NCI-H2029 treated with DMSO at 0.1 percent for 48 hours (cell line): ENCODE measurements around the gene C9orf50.

Source experiments
- DNase-seq: peaks from one replicate; lab custom pipeline; 2025; lab: John Stamatoyannopoulos, UW

The C9orf50 gene

DNA sequence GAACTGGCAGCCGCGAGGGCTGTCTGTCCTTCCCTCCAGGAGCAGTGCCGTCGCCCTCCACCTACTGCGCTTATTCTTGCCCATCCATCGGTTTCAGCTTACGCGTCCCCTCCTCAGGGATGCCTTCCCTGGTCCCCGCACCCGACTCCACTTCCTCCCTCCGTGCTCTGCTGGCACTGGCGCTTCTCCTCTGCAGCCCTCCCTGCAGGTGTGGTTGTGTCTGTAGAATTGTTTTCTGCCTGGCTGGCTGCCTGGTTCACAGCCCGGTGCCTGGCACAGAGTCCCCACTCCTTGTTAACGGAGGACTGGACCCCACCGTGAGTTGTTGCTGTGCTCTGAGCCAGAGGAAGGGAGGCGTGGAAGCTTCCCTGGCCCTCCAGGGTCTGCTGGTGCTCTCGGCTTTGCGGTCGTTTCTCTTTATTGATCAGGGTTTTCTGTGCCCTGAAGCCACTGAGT is 10.8 kb upstream of the C9orf50 start:
- no peak for DNase-seq

DNA sequence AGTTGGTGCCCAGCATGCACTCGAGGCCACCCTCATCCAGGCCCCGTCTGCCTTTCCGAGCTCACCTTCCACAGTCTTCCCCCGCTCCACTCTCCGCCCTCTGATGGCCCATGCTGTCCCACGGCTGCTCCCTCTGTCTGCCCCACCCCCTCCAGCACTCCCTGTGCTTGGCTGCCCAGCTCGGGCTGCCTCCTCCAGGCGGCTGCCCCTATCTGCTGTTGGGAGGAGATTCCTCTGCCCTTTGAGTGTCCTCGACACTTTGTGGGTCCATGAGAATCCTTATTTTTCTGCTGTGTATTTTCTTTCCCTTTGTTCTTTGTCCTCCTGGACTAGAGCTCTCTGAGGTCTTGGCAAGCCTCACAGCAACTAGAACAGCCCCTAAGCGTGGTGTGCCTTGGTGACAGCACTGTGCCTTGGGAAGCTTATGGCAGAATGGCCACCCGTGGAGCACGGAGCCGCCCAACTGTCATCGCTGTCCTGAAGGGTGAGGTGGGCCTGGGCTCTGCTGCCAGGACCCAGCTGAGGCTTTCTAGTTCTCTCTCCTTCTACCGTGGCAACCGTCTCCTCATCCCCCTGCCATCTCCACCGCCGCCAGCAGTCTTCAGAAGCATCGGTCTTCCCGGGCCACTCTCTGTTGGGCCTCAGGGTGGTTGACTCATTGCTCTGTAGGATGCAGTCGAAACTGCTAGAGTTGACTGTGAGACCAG is 10.2 kb upstream of the C9orf50 start:
- DNase-seq = no peak

DNA sequence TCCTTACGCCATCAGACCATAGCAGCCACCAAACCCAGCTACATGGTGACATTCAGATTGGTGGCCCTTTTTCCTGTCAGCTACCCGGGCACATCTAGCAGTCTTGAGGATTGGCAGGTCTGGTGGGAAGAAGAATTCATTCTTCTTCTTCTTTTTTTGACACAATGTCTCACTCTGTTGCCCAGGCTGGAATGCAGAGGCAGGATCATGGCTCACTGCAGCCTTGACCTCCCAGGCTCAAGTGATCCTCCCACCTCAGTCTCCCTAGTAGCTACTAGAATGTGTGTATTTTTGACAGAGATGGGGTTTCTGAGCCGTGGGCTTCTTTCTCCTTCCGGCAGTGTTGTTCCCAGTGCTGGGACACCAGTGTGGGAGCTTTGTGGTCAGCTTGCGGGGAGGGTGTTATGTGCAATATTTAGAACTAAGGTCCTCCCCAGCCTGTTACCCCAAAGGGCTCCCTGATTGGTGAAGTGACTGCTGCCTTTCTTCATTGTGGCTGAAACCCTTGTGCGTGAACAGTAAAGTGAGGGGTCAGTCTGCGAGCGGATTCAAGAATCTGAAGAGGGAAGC is 8.4 kb upstream of the C9orf50 start:
- DNase-seq = no peak

DNA sequence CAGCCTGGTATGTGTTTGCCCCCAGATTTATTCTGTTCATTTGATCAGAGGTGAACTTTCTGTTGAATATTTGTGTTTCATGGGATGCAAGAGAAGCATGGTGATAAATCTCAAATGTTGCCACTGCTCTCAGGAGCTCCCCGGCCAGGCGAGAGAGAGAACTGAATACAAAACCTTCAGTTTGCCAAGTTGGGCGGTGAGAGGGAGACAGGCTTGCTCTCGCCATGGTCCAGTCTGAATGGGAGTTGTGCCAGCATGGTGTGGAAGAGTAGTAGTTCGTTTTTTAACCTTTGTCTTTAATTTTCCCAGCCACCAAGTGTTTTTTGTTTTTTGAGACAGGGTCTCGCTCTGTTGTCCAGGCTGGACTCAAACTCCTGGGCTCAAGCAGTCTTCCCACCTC is 7.8 kb upstream of the C9orf50 start:
- no peak for DNase-seq

DNA sequence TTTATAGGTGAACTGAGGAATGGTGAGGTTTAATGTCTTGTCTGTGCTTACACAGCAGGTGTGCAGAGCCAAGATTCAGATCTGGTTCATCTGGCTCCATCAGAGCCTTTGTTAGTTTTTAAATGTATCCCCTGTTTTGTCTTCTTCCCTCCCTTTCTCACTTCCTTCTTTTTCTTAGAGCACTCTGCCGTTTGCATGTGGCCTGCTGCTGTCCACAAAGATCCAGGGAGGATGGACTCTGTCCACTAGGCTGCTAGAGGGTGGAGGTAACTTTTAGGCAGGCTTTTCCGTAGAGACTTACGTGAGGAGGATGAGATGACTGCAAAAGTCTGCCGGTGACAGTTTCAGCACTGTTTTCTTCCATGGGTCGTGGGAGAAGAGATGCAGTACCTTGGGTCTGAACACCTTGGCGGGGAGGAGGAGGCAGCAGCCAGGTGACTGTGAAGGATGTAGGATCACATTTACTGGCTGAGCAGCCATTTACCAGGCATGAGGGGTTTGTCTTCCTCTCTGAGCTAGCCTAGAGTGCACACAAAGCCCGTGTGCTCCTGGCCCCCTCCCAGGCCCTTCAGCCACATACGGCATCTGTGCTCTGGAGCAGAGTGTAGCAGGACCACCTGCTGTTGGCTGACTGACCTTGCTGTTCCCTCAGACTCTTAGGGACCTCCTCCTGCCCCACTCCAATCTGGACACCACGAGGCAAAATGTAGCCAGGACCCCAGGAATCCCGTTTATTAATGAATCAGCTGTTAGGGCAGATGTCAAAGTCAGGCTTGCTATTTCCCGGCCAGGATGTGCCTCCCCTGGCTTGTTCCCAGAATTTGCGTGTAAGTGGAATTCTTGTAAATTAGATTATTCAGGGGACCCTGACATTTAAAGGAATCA is 6.9 kb upstream of the C9orf50 start:
- DNase-seq = no peak

DNA sequence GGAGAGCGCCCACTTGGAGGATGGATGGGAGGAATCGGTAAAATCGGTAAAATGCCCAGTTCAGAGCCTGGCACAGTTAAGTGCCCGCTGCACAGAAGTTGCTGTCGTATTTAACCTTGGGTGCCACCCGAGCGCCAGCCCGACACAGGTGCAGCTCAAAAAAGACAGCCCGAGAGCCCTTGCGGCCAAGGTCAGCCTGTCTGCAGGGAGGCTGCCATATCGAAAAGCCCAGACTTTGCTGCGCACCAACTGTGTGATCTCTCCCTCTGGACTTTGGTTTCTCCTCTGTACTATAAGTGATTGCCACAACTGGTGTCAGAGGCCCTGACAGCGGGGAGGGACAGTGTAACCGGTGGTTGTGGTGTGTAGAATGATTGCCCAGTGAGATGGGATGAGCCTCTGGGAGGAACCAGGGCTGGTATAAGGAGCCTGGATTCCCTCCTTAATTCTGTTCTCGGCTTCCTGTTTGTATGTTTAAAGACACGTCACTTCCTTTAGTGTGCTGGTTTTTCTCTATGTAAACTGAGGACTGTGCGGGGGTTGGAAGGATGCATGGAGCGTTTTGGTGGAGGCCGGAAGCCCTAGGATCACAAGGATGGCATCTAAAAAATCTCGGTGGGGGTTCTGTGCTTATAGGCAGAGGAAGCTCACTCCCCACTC is 5.9 kb upstream of the C9orf50 start:
- DNase-seq = no peak

DNA sequence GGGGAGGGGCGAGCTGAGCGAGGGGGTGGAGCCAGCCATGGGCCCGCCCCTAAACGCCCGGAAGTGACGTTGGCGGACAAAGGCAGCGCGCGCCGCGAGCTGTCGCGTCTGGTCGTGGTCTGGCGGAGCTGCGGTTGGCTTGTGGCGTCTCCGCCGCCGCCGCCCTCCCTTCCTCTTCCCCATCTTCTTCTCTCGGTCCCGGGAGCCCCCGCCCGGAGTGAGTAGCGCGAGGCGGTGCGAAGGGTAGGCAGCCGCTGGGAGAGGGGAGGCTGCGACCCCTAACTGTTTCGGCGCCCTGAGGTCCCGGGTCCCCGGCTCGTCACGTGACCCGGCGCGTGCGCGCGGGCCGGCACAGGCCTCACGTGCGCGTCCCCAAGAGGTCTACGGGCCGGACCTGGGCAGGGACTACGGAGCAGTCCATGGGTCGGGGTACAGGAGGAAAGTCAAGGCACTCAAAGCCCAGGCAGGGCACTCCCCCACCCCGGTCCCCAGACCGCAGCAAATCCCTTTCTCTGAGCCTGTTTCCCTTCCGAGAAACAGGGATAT is 5.3 kb upstream of the C9orf50 start, which contains the start of gene NTMT1:
Gene NTMT1 (plus strand): TSS at position 85 of the 546 bp plus-strand sequence. CDS start 6,541 bp downstream, outside the sequence.
- DNase-seq = peak; percentile 46

DNA sequence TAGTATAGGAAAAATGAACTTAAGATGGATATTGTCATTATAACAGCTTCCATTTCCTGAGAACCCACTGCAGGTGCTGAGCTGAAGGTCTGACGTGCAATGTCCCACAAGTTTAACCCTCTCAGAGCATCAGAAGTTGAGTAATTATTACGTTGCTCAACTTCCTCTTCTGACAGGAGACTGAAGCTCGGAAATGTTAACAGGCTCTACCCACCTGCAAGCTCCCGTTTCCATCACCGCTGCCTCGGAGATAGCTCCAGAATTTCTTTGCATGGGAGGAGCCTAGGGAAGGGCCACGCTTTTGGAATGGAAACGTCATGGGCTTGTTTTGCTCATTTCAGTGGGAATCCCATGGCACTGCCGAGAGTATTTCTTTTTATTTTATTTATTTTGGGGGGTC is 4.0 kb upstream of the C9orf50 start:
- no peak for DNase-seq

DNA sequence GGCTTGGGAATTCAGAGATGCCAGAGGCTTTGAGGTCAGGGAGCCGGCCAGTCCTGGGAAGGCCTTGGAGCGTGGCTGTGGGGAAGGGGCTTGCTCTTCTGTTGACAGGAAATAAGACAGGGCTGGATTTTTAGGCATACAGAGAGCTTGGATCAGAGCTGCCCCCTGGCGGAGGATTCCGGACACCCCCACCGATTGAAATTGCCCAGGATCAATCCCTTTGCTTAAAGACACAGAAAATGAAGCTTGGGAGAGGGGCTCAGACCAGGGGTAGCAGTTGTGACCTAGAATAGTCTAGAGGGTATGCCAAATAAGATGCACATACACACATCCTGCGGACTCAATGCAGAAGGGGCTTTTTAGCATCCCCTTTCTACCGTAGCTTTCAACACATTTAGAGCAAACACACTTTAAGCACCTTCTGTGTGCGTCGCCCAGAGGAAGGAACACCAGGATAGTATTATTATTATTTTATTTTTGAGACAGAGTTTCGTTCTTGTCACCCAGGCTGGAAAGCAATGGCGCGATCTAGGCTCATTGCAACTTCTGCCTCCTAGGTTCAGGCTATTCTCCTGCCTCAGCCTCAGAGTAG is 3.4 kb upstream of the C9orf50 start:
- DNase-seq = no peak

DNA sequence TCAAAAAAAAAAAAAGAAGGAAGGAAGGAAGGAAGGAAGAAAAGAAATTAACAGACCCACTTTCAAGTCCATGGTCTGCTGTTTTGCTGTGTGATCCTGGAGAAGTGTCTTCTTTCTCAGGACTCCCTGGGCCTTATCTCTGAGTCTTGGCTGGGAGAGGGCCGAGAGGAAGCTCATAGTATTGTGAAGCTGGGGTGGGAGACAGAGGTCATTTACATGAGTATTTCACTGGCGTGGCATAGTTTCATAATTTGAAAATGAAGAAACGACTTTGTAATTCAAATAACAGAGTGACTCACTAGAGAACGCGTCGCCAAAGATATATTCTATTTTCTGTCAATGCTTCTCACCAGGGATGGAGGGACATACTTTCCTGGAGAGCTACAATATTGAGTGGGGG is 2.4 kb upstream of the C9orf50 start:
- no peak for DNase-seq

DNA sequence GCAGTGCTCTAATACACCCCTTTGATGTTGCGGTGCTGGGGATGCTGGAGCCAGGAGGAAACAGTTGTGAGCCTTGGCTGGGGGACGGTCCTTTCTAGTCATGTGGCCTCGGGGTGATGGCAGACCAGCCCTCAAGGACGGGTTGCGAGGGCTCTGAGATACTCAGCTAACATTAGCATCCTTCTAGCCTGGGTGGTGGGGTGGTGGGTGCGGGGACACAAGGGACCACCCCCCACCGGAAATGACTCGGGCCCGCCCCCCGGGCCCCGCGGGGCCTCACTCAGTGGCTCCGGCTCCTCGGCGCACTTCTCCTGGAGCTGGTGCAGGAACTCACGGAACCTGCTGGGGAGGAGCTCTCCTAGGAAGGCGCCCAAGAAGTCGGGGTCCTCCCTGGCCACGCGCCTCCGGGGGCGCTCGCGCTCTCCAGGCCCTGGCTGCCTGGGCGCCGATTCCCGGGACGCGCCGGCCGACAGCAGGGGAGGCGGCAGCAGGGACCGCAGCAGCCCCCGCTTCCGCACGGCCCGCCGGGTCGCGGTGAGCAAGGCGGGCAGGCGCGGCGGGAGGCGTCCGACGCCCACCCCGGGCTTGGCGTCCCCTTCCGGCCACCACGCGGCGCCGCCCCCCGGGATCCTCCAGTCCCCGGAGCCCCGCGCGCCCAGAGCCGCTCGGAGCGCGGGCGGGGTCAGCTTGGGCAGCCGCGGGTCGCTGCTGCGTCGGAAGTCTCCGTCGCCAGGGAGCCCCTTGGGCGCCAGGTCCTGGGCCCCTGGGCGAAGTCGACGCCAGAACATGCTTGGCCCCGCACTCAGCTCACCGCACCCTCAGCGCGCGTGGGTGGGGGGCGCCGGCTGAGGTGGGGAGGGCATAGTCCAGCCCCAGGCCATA is 873 bp downstream of the C9orf50 start:
- no peak for DNase-seq

DNA sequence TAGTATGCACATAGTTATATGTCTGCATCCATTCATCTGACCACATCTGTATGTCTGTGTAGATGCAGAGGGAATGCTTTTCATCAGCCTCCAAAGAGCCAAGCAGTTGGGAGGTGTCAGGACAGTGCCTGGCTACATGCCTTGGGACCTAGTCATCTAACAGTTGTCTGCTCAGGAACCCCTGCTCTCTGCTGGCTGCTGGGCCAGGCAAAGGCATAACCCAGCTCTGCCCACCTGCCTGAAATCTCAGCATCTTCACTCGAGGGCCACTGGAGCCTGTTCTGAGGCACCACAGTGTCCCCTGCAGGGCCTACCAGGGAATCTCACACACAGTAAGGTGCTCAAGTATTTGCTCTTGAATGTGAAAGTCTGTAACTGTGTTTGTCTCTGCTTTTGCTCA is 3.7 kb downstream of the C9orf50 start:
- no peak for DNase-seq

DNA sequence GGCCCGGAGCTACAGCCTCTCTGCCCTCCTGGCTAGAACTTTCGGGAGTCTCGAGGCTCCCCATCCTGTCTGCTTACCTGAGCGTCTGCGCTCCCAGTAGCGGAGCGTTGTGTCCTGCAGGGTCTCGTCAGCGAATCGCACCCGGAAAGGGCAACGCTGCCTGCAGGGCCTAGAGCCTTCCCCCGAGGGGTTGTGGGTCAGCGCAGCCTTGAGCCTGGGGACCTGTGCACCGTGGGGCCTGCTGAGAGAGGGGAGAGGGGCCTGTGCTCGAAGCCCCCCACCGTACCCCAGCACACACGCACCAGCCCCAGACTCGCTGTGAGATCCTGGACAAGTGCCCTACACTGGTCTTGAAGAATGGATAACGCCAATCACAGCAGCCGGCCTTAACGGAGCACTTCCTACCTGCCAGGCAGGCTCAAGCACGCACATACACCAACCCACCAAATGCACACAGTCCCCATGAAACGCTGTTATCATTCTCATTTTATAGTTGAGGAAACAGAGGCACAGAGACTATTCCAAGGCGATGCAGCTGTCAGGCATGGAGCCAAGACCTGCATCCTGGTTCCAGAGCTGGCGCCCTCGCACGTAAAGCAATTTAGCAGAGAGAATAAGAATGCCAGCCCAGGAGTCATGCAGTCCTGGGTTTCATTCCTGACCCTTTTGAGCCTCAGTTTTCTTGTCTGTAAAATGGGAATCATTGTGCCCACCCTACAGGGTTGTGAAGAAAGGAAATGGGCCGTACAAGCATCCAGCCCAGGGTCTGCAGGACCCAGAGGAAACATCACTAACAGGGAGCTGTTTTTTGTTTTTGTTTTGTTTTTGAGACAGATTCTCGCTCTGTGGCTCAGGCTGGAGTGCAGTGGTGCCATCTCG is 5.3 kb downstream of the C9orf50 start:
- DNase-seq = no peak

DNA sequence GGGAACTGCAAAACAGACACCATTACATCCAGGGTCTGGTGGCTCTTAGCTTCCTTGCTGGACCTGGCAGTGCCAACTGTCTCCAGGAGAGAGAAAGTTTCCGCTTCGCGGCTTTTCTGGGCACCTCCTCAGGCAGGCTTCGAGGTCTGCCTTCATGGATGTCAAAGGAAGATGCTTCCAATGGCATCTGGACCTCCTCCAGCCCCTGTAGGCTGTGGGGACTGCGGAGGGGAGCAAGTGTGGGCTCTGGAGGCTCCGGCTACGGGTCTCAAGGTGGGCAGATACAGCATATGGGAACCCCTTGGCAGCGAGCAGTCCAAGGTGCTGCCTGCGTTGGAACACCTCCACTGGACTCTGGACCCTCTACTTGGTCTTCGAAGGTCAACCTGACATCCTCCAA is 6.0 kb downstream of the C9orf50 start:
- DNase-seq = no peak

DNA sequence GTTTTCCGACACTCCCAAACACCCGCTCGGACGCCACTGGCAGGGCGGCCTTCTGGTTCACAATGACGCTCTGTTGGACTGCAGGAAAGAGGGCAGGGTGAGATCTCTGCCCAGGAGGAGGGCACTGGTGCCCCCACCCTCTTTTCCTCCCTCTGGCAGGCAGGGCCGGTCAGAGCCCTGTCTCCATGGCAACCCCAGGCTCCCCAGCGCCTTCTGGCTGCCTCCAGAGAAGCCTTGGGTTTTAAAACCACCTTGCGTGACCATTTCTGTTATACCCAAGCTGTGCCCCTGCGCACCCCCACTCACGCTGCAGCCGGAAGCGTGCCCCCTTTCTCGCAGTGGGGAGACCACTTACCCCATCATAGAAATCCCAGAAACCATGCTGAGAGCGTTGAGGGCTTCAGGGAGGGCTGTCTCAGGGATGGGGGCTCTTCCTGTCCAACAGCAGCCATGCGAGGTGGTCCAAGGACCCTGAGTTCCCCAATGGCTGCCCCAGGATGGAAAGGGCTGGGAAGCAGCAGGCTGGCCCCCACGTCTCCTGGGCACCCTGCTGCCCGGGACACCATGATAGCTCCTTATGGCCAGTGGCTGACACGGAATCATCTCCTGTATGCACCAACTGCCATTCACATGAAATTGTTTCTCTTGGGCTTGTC is 7.3 kb downstream of the C9orf50 start:
- no peak for DNase-seq

DNA sequence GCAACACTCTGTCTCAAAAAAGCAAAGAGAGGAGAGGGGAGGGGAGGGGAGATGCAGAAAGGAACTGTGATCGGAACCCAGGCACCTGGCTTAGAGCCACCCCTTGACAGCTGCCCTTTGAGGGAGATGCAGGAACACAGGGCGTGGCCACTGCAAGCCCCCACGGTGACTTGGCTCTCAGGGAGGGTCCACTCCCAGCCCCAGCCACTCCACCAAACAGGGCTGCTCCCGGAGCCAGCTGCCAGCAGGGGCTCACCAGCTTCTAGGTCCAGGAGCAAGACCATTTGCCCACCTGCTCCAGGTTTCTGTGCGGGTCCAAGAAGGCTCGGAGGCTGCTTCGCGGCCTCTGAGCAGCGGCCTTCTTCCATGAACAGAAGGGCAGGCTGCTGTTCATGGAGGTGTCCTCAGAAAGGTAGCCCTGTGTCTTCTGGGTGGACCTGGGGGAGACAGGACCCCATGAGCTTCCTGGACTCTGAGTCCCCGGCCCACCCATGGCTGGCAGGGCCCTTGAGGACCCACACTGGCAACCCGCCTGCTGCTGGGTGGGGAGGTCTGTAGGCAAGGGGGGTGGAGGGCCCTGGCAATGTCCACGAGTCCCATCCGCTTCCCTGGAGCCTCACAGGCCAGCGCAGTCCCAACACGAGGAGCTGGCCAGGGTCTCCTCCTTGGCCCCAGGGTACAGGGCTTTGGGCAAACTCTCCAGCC is 7.9 kb downstream of the C9orf50 start:
- no peak for DNase-seq

DNA sequence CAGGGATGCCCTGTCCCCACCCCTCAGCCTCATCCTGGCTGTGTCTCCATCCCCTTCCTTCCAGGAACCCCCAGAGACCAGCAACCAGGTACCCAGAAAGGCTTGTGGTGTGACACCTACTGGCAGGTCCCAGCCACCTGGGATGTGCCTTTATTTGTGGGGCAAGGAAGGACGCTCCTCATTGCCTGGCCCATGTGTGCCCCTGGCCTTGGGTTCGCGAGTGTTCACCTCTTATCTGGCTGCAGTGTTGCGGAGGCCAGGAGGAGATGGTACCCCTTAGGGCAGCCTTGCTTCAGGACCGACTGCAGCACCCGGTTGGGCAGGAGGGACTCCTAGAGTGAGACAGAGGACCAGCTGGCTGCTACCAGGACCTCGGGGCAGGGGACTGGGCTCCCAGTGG is 8.8 kb downstream of the C9orf50 start:
- no peak for DNase-seq

DNA sequence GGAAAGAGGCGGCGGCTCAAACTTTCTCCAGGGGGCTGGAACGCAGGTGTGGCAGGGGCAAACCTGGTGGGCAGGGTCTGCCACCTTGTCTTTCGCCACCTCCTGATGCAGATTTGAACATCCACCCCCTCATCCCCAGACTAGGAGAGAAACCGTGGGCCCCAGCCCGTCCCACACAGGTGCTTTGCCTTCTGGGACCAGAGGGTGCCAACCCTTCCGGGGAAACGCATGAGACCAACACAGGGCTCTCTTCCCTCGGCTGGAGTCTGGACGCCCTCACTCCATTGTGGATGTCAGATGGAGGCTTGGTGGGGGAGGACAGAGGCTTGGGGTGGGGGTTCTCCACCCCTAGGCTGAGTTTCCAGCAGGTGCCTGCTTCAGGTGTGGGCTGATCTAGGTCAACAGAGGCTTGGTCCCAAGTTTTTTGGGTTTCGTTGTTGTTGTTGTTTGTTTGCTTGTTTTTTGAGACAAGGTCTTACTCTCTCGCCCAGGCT is 9.5 kb downstream of the C9orf50 start:
- DNase-seq = no peak
